Measurements from ENCODE around the gene FPR1. TPM values are rescaled to one million over a fixed set of nuclear protein-coding genes. Genes with fewer than 3 reads are reported as not detected.
A peak's percentile ranks its signal among the peaks of the same experiment; 100 is the strongest.

The FPR1 gene
- polyA plus RNA-seq, 3 donors: 372 to 1,265 (median 991) TPM

DNA sequence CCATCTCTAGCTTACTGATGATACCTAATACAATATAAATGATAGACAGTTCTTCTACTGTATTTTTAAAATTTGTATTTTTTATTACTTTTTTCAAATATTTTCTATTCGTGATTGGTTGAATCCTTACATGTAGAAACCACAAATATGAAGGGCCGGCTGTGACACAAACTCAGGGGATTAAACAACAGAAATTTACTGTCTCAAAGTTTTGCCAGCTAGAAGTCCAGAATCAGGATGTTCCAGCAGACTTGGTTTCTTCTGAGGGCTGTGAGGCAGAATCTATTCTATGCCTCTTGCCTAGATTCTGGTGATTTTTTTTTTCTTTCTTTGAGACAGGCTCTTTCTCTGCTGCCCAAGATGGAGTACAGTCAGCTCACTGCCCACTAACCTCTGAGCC, 13.8 kb downstream of the FPR1 start:
- no peaks in the 10 kb centered on the region for H3K9me3 ChIP-seq (replicated peaks in 1 of 2; ENCODE audit: control insufficient read depth in 1 of 2, insufficient read depth in 1 of 2, low read length in 2 of 2)
- no peaks in the 10 kb centered on the region for H3K79me2 ChIP-seq (ENCODE audit: insufficient read depth, low read length)
- peaks cover 68% of the 10 kb centered on the region in 2 donors for H3K4me1 ChIP-seq (ENCODE audit: control insufficient read depth in 1 of 2, insufficient read depth in 2 of 2, low read length in 2 of 2)
- peaks cover 0 to 14% (median 4%) of the 10 kb centered on the region in 3 donors for H3K27me3 Mint-ChIP-seq (ENCODE audit: low read depth in 3 of 3)
- peaks cover 6% of the 10 kb centered on the region for H4K20me1 ChIP-seq (ENCODE audit: insufficient read depth, low read length)
- H3K4me1 Mint-ChIP-seq: peaks cover 61% of the 10 kb centered on the region
- no peak overlapping the region for H3K4me3 ChIP-seq (replicated peaks in 1 of 3; ENCODE audit: low read depth in 2 of 3, low read length in 3 of 3)
- H3K27ac ChIP-seq (ENCODE audit: low read depth in 1 of 2, low read length in 2 of 2): no peak overlapping the region
- H3K36me3 ChIP-seq (replicated peaks in 1 of 2; ENCODE audit: control insufficient read depth in 1 of 2, insufficient read depth in 2 of 2, low read length in 2 of 2): peaks cover 0 to under 1% of the 10 kb centered on the region in 2 donors
- peaks cover 10 to 16% of the 10 kb centered on the region in 2 donors for H3K36me3 Mint-ChIP-seq
- H3K9ac ChIP-seq (ENCODE audit: insufficient read depth, low read length, poor library complexity, severe bottlenecking): no peak overlapping the region
- DNase-seq: no peak
- H3K4me2 ChIP-seq (replicated peaks; ENCODE audit: extremely low read depth, low read length, poor library complexity, severe bottlenecking): no peak overlapping the region
- peak overlapping the region in 6 of 7 donors; percentile 57 to 88 (median 78) for H3K27ac Mint-ChIP-seq
- WGBS (ENCODE audit: insufficient coverage): 80% methylated on average over 1 of the region's 2 CpGs
- TF ChIP-seq, protein P1, sequence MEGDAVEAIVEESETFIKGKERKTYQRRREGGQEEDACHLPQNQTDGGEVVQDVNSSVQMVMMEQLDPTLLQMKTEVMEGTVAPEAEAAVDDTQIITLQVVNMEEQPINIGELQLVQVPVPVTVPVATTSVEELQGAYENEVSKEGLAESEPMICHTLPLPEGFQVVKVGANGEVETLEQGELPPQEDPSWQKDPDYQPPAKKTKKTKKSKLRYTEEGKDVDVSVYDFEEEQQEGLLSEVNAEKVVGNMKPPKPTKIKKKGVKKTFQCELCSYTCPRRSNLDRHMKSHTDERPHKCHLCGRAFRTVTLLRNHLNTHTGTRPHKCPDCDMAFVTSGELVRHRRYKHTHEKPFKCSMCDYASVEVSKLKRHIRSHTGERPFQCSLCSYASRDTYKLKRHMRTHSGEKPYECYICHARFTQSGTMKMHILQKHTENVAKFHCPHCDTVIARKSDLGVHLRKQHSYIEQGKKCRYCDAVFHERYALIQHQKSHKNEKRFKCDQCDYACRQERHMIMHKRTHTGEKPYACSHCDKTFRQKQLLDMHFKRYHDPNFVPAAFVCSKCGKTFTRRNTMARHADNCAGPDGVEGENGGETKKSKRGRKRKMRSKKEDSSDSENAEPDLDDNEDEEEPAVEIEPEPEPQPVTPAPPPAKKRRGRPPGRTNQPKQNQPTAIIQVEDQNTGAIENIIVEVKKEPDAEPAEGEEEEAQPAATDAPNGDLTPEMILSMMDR (IDR thresholded peaks at IDR 0.05): no peak
- H3K9me3 Mint-ChIP-seq: peaks cover 0 to 2% (median 0%) of the 10 kb centered on the region in 7 donors
- H3K27me3 ChIP-seq (ENCODE audit: control insufficient read depth in 2 of 2, insufficient read depth in 2 of 2, low read length in 2 of 2): no peaks in the 10 kb centered on the region
- no peak overlapping the region for H3K4me3 Mint-ChIP-seq
- H2AFZ ChIP-seq (ENCODE audit: insufficient read depth, low read depth, low read length, poor library complexity, severe bottlenecking): no peak overlapping the region
- intact Hi-C loops (cut with micrococcal nuclease): loop anchor here (2.0 to 5.0 kb wide), 3 partner anchors 13 to 39 kb away; partner anchors contain the start of gene FPR1 (in 1 of the 2)

GRCh38 chr19:51737389-51737788, 14.3 kb downstream of the FPR1 start:
- Histone ChIP-seq H3K9me3 (replicated peaks in 1 of 2; ENCODE audit: control insufficient read depth in 1 of 2, insufficient read depth in 1 of 2, low read length in 2 of 2) (no peaks in the 10 kb centered on the region), H3K27me3 (ENCODE audit: control insufficient read depth in 2 of 2, insufficient read depth in 2 of 2, low read length in 2 of 2) (no peaks in the 10 kb centered on the region), H3K9ac (ENCODE audit: insufficient read depth, low read length, poor library complexity, severe bottlenecking) (no peak overlapping the region), H3K4me2 (replicated peaks; ENCODE audit: extremely low read depth, low read length, poor library complexity, severe bottlenecking) (no peak overlapping the region), H3K79me2 (ENCODE audit: insufficient read depth, low read length) (no peaks in the 10 kb centered on the region), H3K36me3 (replicated peaks in 1 of 2; ENCODE audit: control insufficient read depth in 1 of 2, insufficient read depth in 2 of 2, low read length in 2 of 2) (no peaks in the 10 kb centered on the region), H2AFZ (ENCODE audit: insufficient read depth, low read depth, low read length, poor library complexity, severe bottlenecking) (no peak overlapping the region), H3K4me3 (replicated peaks in 1 of 3; ENCODE audit: low read depth in 2 of 3, low read length in 3 of 3) (no peak overlapping the region), H3K27ac (ENCODE audit: low read depth in 1 of 2, low read length in 2 of 2) (no peak overlapping the region), H3K4me1 (ENCODE audit: control insufficient read depth in 1 of 2, insufficient read depth in 2 of 2, low read length in 2 of 2) (peaks cover 65 to 68% of the 10 kb centered on the region in 2 donors), H4K20me1 (ENCODE audit: insufficient read depth, low read length) (peaks cover under 1% of the 10 kb centered on the region)
- peaks cover under 1 to 14% (median 9%) of the 10 kb centered on the region in 3 donors for H3K27me3 Mint-ChIP-seq (ENCODE audit: low read depth in 3 of 3)
- peaks cover 5 to 10% of the 10 kb centered on the region in 2 donors for H3K36me3 Mint-ChIP-seq
- H3K27ac Mint-ChIP-seq: peak overlapping the region in 5 of 7 donors; percentile 90 to 99 (median 92)
- TF ChIP-seq, protein P1 (IDR thresholded peaks at IDR 0.05): no peak
- 100% methylated on average over 1 of the region's 3 CpGs for WGBS (ENCODE audit: insufficient coverage)
- DNase-seq: no peak
- H3K4me1 Mint-ChIP-seq: peaks cover 58% of the 10 kb centered on the region
- H3K4me3 Mint-ChIP-seq: no peak overlapping the region
- peaks cover 0 to 2% (median 0%) of the 10 kb centered on the region in 7 donors for H3K9me3 Mint-ChIP-seq
- intact Hi-C loops (cut with micrococcal nuclease): loop anchor here (2.0 to 5.0 kb wide), 3 partner anchors 13 to 40 kb away; partner anchors contain the start of gene FPR1 (in 1 of the 2)
